Pancreas (tissue), 10 donors: ENCODE measurements around the gene NANOS3. TPM values are rescaled to one million over a fixed set of nuclear protein-coding genes. Genes with fewer than 3 reads are reported as not detected.
A peak's percentile ranks its signal among the peaks of the same experiment; 100 is the strongest.

Experiments used
- ATAC-seq, 4 donors: fragments of 200-7000 bp; cut with Tn5 transposase; one replicate each; pipeline versions ENCODE4 v1.8.0 to v1.9.1; 2020; ENCODE audit warnings: mild to moderate bottlenecking in 4 of 4, moderate library complexity in 4 of 4
- DNase-seq, 6 donors: peaks; one replicate each; pipeline ENCODE4 v3.0.0-alpha.2; 2020
- FAIRE-seq: peaks from 2 replicates; lab custom pipeline; 2012; peaks lifted over from hg19 to GRCh38; lab: Jason Lieb, UNC
- H3K27ac ChIP-seq, 4 donors: fragments of 200-600 bp; sonication (generic); 1 replicate in 3 of 4; 2 replicates in 1 of 4; pipeline versions ENCODE4 v1.5.0 to v1.8.0; 2020
- H3K27me3 ChIP-seq, 4 donors: fragments of 200-600 bp; one replicate each; pipeline ENCODE4 v1.8.0; 2021
- H3K36me3 ChIP-seq, 3 donors: fragments of 200-600 bp; sonication (generic) in 1 of 3; one replicate each; pipeline versions ENCODE4 v1.5.0 to v1.8.0; 2020 to 2021
- H3K4me1 ChIP-seq, 3 donors: fragments of 200-600 bp; one replicate each; pipeline ENCODE4 v1.8.0; 2021
- H3K4me3 ChIP-seq, 4 donors: fragments of 200-600 bp; sonication (generic) in 2 of 4; one replicate each; pipeline versions ENCODE4 v1.5.0 to v1.8.0; 2020 to 2021
- H3K9me3 ChIP-seq, 4 donors: fragments of 200-600 bp; one replicate each; pipeline ENCODE4 v1.8.0; 2021
- WGBS, 2 donors: extraction: QIAGEN DNeasy Blood & Tissue Kit; methylation state at CpG; one replicate each; pipeline ENCODE4 v1.1.7; 2013; 5-methylcytosine and 5-hydroxymethylcytosine counted together
- intact Hi-C, 3 donors: fragments of 100-400 bp; cut with DNase I; formaldehyde crosslinking; loops; one replicate each; pipeline versions ENCODE4 v1.11.1 to v1.14.2; 2022
- polyA plus RNA-seq, 2 donors: library from polyadenylated mRNA; stranded (reverse); fragments of 200-250 nt; gene quantifications; one replicate each; pipeline ENCODE4 v1.2.3, GENCODE V29; 2013
- total RNA-seq, 6 donors: library from RNA; stranded (reverse); fragmentation: NEBNext Ultra II Directional in 4 of 6; extraction: Animal tissue kit (Norgen Biotek cat#: 25700) in 4 of 6; gene quantifications; one replicate each; pipeline versions ENCODE4 v1.2.1 to v1.2.4, GENCODE V29; 2021 to 2023
- TF ChIP-seq, protein P1 (sequence below), 4 donors: fragments of 200-600 bp; sonication (generic) in 3 of 4; IDR thresholded peaks; one replicate each; pipeline versions ENCODE4 v1.5.0 to v1.8.0; 2021; ENCODE audit warnings: antibody characterized with exemption in 4 of 4
- donor health status: healthy with polysubstance abuse.
- donor health status: DM: no; HTN: no; CAD: no; lungs with moderate emphysema.
- donor health status: DM: no; HTN: no; CAD: no.
- donor health status: control.
- donor health status: control.
- donor health status: Bipolar disorder and iron deficiency.
- donor health status: DM: yes; HTN: yes; CAD: no.
- donor health status: DM: no; HTN: no; CAD: no.
- donor health status: DM: no; HTN: no; CAD: no.
- donor health status: DM: yes; HTN: yes; CAD: no.

Gene NANOS3
- total and polyA plus RNA-seq, 8 donors, result 0.39 to 3.1 (median 0.72) TPM; not detected in 2

GRCh38 chr19:13861714-13862531, 15.0 kb upstream of the NANOS3 start:
- H3K9me3 ChIP-seq, result no peaks in the 10 kb centered on the region
- H3K4me3 ChIP-seq, result peak overlapping the region; percentile 14 to 42 (median 28)
- intact Hi-C loops, result loop anchor here in 2 of 3 donors (5.0 kb wide), 2 partner anchors 75 to 265 kb away; no protein-coding TSS in a partner anchor
- FAIRE-seq (no peak), DNase-seq (peak; percentile 89 to 99 (median 95)), ATAC-seq (peak; percentile 84 to 93 (median 90))
- H3K4me1 ChIP-seq, result peaks cover 3 to 8% (median 5%) of the 10 kb centered on the region in 3 donors
- no peaks in the 10 kb centered on the region for H3K36me3 ChIP-seq
- no peaks in the 10 kb centered on the region for H3K27me3 ChIP-seq
- peak overlapping the region; percentile 59 to 87 (median 75) for H3K27ac ChIP-seq
- WGBS, 2 donors, result 2% methylated on average over 21 to 27 of the region's 27 CpGs
- TF ChIP-seq, protein P1, sequence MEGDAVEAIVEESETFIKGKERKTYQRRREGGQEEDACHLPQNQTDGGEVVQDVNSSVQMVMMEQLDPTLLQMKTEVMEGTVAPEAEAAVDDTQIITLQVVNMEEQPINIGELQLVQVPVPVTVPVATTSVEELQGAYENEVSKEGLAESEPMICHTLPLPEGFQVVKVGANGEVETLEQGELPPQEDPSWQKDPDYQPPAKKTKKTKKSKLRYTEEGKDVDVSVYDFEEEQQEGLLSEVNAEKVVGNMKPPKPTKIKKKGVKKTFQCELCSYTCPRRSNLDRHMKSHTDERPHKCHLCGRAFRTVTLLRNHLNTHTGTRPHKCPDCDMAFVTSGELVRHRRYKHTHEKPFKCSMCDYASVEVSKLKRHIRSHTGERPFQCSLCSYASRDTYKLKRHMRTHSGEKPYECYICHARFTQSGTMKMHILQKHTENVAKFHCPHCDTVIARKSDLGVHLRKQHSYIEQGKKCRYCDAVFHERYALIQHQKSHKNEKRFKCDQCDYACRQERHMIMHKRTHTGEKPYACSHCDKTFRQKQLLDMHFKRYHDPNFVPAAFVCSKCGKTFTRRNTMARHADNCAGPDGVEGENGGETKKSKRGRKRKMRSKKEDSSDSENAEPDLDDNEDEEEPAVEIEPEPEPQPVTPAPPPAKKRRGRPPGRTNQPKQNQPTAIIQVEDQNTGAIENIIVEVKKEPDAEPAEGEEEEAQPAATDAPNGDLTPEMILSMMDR (IDR thresholded peaks at IDR 0.05), result peak; percentile 97 to 100 (median 98)

DNA sequence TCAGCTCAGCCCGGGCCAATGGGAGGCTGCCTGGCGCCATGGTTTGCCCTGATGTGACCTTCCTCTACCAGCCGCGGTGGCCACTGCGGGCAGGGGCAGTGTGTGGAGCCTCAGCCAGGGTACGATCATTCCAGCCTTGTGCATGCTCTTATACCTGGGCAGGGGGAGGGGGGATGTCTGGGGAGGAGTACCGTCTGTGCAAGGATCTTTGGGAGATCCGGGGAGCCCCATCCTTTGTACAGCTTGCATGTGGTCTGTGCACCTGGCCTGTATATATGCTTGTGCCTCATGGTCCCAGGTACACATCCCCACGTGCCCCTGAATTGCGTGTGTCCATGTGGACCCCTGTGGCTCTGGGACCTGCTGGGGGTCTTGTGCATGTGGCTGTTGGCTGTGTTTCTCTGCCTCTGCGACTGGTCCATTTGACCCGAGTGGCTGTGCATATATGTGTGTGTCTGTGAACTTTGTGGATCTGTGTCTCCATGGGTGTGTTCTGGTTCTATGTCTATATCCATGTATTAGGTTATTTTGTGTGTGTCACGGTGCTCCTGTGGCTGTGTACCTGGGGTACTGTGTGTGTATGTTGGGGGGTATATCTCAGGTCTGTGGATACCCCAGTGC, 12.8 kb upstream of the NANOS3 start:
- peak overlapping the region in 1 of 4 donors; percentile 36 for H3K27ac ChIP-seq

GRCh38 chr19:13864667-13865570, 12.0 kb upstream of the NANOS3 start:
- DNase-seq, result peak in 3 of 6 donors; percentile 40 to 71 (median 64)
- Histone ChIP-seq H3K4me1 (peaks cover 3 to 8% (median 5%) of the 10 kb centered on the region in 3 donors), H3K27me3 (no peaks in the 10 kb centered on the region), H3K36me3 (no peaks in the 10 kb centered on the region), H3K27ac (peak overlapping the region in 1 of 4 donors; percentile 36), H3K4me3 (peak overlapping the region in 3 of 4 donors; percentile 53 to 76 (median 71)), H3K9me3 (no peaks in the 10 kb centered on the region)
- no peak for ATAC-seq
- TF ChIP-seq, protein P1 (IDR thresholded peaks at IDR 0.05), result no peak
- intact Hi-C loops, result loop anchor here in 2 of 3 donors (5.0 kb wide), 2 partner anchors 78 to 268 kb away; no protein-coding TSS in a partner anchor
- 6 to 29% methylated on average over 24 to 99 of the region's 113 CpGs for WGBS, 2 donors
- FAIRE-seq, result no peak

More for the DNA sequence above, 12.8 kb upstream of the NANOS3 start:
- intact Hi-C loops, result loop anchor here in 2 of 3 donors (5.0 kb wide), 2 partner anchors 77 to 267 kb away; no protein-coding TSS in a partner anchor
- peaks cover 3 to 8% (median 5%) of the 10 kb centered on the region in 3 donors for H3K4me1 ChIP-seq
- DNase-seq (peak in 1 of 6 donors; percentile 37), FAIRE-seq (no peak), ATAC-seq (no peak)
- no peak overlapping the region for H3K4me3 ChIP-seq
- WGBS, 2 donors, result 38 to 39% methylated on average over 13 of the region's 13 CpGs
- TF ChIP-seq, protein P1 (IDR thresholded peaks at IDR 0.05), result no peak
- H3K36me3 ChIP-seq, result no peaks in the 10 kb centered on the region
- no peaks in the 10 kb centered on the region for H3K27me3 ChIP-seq
- no peaks in the 10 kb centered on the region for H3K9me3 ChIP-seq

GRCh38 chr19:13865571-13866462, 11.1 kb upstream of the NANOS3 start:
- Histone ChIP-seq H3K4me3 (peak overlapping the region; percentile 35 to 76 (median 62)), H3K9me3 (no peaks in the 10 kb centered on the region), H3K4me1 (peaks cover 3 to 8% (median 5%) of the 10 kb centered on the region in 3 donors), H3K27ac (no peak overlapping the region), H3K27me3 (no peaks in the 10 kb centered on the region), H3K36me3 (no peaks in the 10 kb centered on the region)
- FAIRE-seq, result no peak
- peak in 2 of 4 donors; percentile 8 to 31 for ATAC-seq
- peak in 3 of 6 donors; percentile 59 to 83 (median 74) for DNase-seq
- intact Hi-C loops, result no loop called here
- WGBS, 2 donors, result 2% methylated on average over 49 to 82 of the region's 82 CpGs
- TF ChIP-seq, protein P1 (IDR thresholded peaks at IDR 0.05), result no peak
